H1 (cell line): ENCODE results near the gene NOC4L. TPM values are rescaled to one million over a fixed set of nuclear protein-coding genes. Genes with fewer than 3 reads are reported as not detected.

Source experiments
- CTCF ChIA-PET: fragments of 300-600 bp; sonication (Branson Sonifier 250); formaldehyde crosslinking; loops from one replicate; lab custom pipeline; 2021; ENCODE audit not compliant: partially characterized antibody; lab: Charles Lee
- POLR2A ChIA-PET: fragments of 300-600 bp; sonication (Branson Sonifier 250); formaldehyde crosslinking; loops from one replicate; lab custom pipeline; 2021; ENCODE audit warnings: inconsistent platforms; ENCODE audit not compliant: partially characterized antibody; lab: Charles Lee
- DNase-seq, 2 experiments: peaks; one replicate each; pipeline versions ENCODE4 v3.0.0 to v3.0.0-alpha.2; 2010 to 2022; ENCODE audit warnings: low spot score in 2 of 2, low read depth in 1 of 2, mixed read lengths in 1 of 2
- FAIRE-seq: peaks from 2 replicates; lab custom pipeline; 2011; peaks lifted over from hg19 to GRCh38; lab: Jason Lieb, UNC
- H2AFZ ChIP-seq: 2 replicates; pipeline ENCODE4 v1.8.1; 2012; ENCODE audit warnings: low read length, inconsistent platforms
- H2AK5ac ChIP-seq: 2 replicates; pipeline ENCODE4 v1.6.1; 2013; ENCODE audit warnings: low read depth, low read length
- H2BK120ac ChIP-seq: replicated peaks from 2 replicates; pipeline ENCODE3; 2013; ENCODE audit warnings: low read depth, low read length, inconsistent platforms
- H2BK12ac ChIP-seq: 2 replicates; pipeline ENCODE4 v1.6.1; 2013; ENCODE audit warnings: low read depth, low read length
- H2BK15ac ChIP-seq: 2 replicates; pipeline ENCODE4 v1.6.1; 2013; ENCODE audit warnings: low read length
- H2BK20ac ChIP-seq: 2 replicates; pipeline ENCODE4 v1.6.1; 2013; ENCODE audit warnings: low read length
- H2BK5ac ChIP-seq: 2 replicates; pipeline ENCODE4 v1.6.1; 2013; ENCODE audit warnings: low read depth, low read length
- H3K14ac ChIP-seq: 2 replicates; pipeline ENCODE4 v1.6.1; 2013; ENCODE audit warnings: inconsistent platforms; ENCODE audit not compliant: insufficient read length
- H3K18ac ChIP-seq: 2 replicates; pipeline ENCODE4 v1.6.1; 2013; ENCODE audit warnings: low read length; ENCODE audit errors: extremely low read depth
- H3K23ac ChIP-seq: 2 replicates; pipeline ENCODE4 v1.6.1; 2013; ENCODE audit warnings: inconsistent platforms; ENCODE audit not compliant: insufficient read length
- H3K23me2 ChIP-seq: 2 replicates; pipeline ENCODE4 v1.6.1; 2013; ENCODE audit warnings: low read depth, low read length
- H3K27ac ChIP-seq: 2 replicates; pipeline ENCODE4 v1.6.1; 2011; ENCODE audit warnings: low read depth, low read length, inconsistent platforms
- H3K27me3 ChIP-seq, 4 experiments: replicated peaks in 1 of 4; 1 replicate in 1 of 4; 2 replicates in 3 of 4; pipeline versions ENCODE4 v1.6.1 to v1.8.1; 2011 to 2013; ENCODE audit warnings: low read length in 3 of 4, mild to moderate bottlenecking in 3 of 4, inconsistent platforms in 2 of 4, mixed read lengths in 2 of 4, moderate library complexity in 1 of 4; ENCODE audit not compliant: control insufficient read depth in 3 of 4, insufficient read depth in 3 of 4; ENCODE audit errors: extremely low read depth in 1 of 4
- H3K36me3 ChIP-seq, 4 experiments: 2 replicates each; pipeline versions ENCODE4 v1.6.1 to v1.8.1; 2011 to 2013; ENCODE audit warnings: mild to moderate bottlenecking in 4 of 4, low read length in 3 of 4, moderate library complexity in 2 of 4, control low read depth in 1 of 4, inconsistent platforms in 1 of 4; ENCODE audit not compliant: insufficient read depth in 4 of 4, control insufficient read depth in 2 of 4
- H3K4ac ChIP-seq: replicated peaks from 2 replicates; pipeline ENCODE3; 2013; ENCODE audit warnings: low read length, low read depth, mixed read lengths, inconsistent platforms; ENCODE audit not compliant: insufficient read length
- H3K4me1 ChIP-seq, 4 experiments: replicated peaks in 1 of 4; 1 replicate in 1 of 4; 2 replicates in 3 of 4; pipeline versions ENCODE4 v1.6.1 to v1.8.1; 2011 to 2013; ENCODE audit warnings: low read length in 3 of 4, inconsistent platforms in 2 of 4, mixed read lengths in 1 of 4; ENCODE audit not compliant: insufficient read depth in 4 of 4, control insufficient read depth in 3 of 4
- H3K4me2 ChIP-seq, 2 experiments: 2 replicates each; pipeline versions ENCODE4 v1.6.1 to v1.8.1; 2011 to 2013; ENCODE audit warnings: low read depth in 2 of 2, low read length in 2 of 2, control low read depth in 1 of 2, inconsistent platforms in 1 of 2, mild to moderate bottlenecking in 1 of 2; ENCODE audit not compliant: insufficient read depth in 1 of 2
- H3K4me3 ChIP-seq, 4 experiments: fragments of 200-600, 300-600 bp in 1 of 4; sonication (generic), shearing (Covaris generic), sonication (Bioruptor Twin) in 1 of 4; 2 replicates each; pipeline versions ENCODE4 v1.5.1 to v1.8.1; 2011 to 2016; ENCODE audit warnings: low read length in 4 of 4, low read depth in 3 of 4, control low read depth in 2 of 4, inconsistent platforms in 2 of 4, mild to moderate bottlenecking in 2 of 4, mixed read lengths in 1 of 4, moderate library complexity in 1 of 4; ENCODE audit not compliant: insufficient read depth in 2 of 4; ENCODE audit errors: extremely low read depth in 1 of 4
- H3K56ac ChIP-seq: replicated peaks from 2 replicates; pipeline ENCODE3; 2013; ENCODE audit warnings: low read depth, mild to moderate bottlenecking, mixed read lengths, low read length, inconsistent platforms; ENCODE audit not compliant: insufficient read length
- H3K79me1 ChIP-seq: 2 replicates; pipeline ENCODE4 v1.6.1; 2013; ENCODE audit warnings: low read depth, low read length, control low read depth
- H3K79me2 ChIP-seq, 2 experiments: 2 replicates each; pipeline versions ENCODE4 v1.6.1 to v1.8.1; 2012 to 2013; ENCODE audit warnings: low read length in 2 of 2, mild to moderate bottlenecking in 2 of 2, inconsistent platforms in 1 of 2; ENCODE audit not compliant: insufficient read depth in 2 of 2, control insufficient read depth in 1 of 2
- H3K9ac ChIP-seq, 4 experiments: replicated peaks in 1 of 4; 1 replicate in 1 of 4; 2 replicates in 3 of 4; pipeline versions ENCODE4 v1.6.1 to v1.8.1; 2011 to 2013; ENCODE audit warnings: low read depth in 3 of 4, low read length in 3 of 4, control low read depth in 2 of 4, mild to moderate bottlenecking in 2 of 4, moderate library complexity in 2 of 4, inconsistent platforms in 1 of 4; ENCODE audit errors: extremely low read depth in 1 of 4
- H3K9me3 ChIP-seq, 2 experiments: 2 replicates each; pipeline versions ENCODE4 v1.6.1 to v1.8.1; 2012 to 2013; ENCODE audit warnings: mild to moderate bottlenecking in 2 of 2, moderate library complexity in 2 of 2, control low read depth in 1 of 2, inconsistent platforms in 1 of 2, low read depth in 1 of 2, low read length in 1 of 2, mixed read lengths in 1 of 2; ENCODE audit not compliant: insufficient read depth in 2 of 2
- H4K20me1 ChIP-seq, 2 experiments: replicated peaks in 1 of 2; 2 replicates each; pipeline versions ENCODE3 to v1.8.1; 2011 to 2013; ENCODE audit warnings: inconsistent platforms in 2 of 2, low read length in 2 of 2, mild to moderate bottlenecking in 1 of 2; ENCODE audit not compliant: insufficient read depth in 2 of 2, control insufficient read depth in 1 of 2
- H4K5ac ChIP-seq: 2 replicates; pipeline ENCODE4 v1.6.1; 2013; ENCODE audit warnings: low read length, low read depth, mixed read lengths, inconsistent platforms; ENCODE audit not compliant: insufficient read length
- H4K8ac ChIP-seq: 2 replicates; pipeline ENCODE4 v1.8.0; 2013; ENCODE audit warnings: mild to moderate bottlenecking, moderate library complexity, low read length, inconsistent platforms; ENCODE audit not compliant: insufficient read depth; ENCODE audit errors: extremely low read depth
- H4K91ac ChIP-seq: replicated peaks from 2 replicates; pipeline ENCODE3; 2013; ENCODE audit warnings: low read length, mixed read lengths, inconsistent platforms; ENCODE audit not compliant: insufficient read length
- CTCF ChIP-seq, 3 experiments: IDR thresholded peaks; 1 replicate in 2 of 3; 2 replicates in 1 of 3; pipeline versions ENCODE4 v1.5.1 to v1.6.1; 2011; ENCODE audit warnings: low read length in 3 of 3, mild to moderate bottlenecking in 3 of 3, inconsistent platforms in 2 of 3, low read depth in 1 of 3, moderate library complexity in 1 of 3; ENCODE audit not compliant: insufficient read depth in 1 of 3; ENCODE audit errors: control extremely low read depth in 1 of 3
- GABPA ChIP-seq: IDR thresholded peaks from 2 replicates; pipeline ENCODE4 v1.6.1; 2011; ENCODE audit warnings: mild to moderate bottlenecking, low read length, moderate library complexity, borderline replicate concordance; ENCODE audit not compliant: insufficient read depth
- JUN ChIP-seq: IDR thresholded peaks from 2 replicates; pipeline ENCODE4 v1.6.1; 2011; ENCODE audit warnings: low read depth, mild to moderate bottlenecking, improper control_type of control experiment, low read length
- MAX ChIP-seq: IDR thresholded peaks from 2 replicates; pipeline ENCODE4 v1.6.1; 2012; ENCODE audit warnings: inconsistent platforms
- POU5F1 ChIP-seq: IDR thresholded peaks from 2 replicates; pipeline ENCODE4 v1.6.1; 2011; ENCODE audit warnings: low read depth, mild to moderate bottlenecking, low read length, moderate library complexity
- SP2 ChIP-seq: IDR thresholded peaks from 2 replicates; pipeline ENCODE4 v1.6.1; 2012; ENCODE audit warnings: mild to moderate bottlenecking, low read length, inconsistent platforms
- SRF ChIP-seq: IDR thresholded peaks from 2 replicates; pipeline ENCODE4 v1.6.1; 2011; ENCODE audit warnings: mild to moderate bottlenecking, low read depth, low read length, moderate library complexity
- SUZ12 ChIP-seq: fragments of 200-600 bp; sonication (generic); IDR thresholded peaks from 2 replicates; pipeline ENCODE4 v1.6.1; 2012; ENCODE audit warnings: mild to moderate bottlenecking, inconsistent platforms, low read length, moderate library complexity, mixed read lengths
- TEAD4 ChIP-seq: IDR thresholded peaks from 2 replicates; pipeline ENCODE4 v1.6.1; 2012; ENCODE audit warnings: low read depth, low read length, inconsistent platforms, mixed read lengths
- WGBS, 2 experiments: shearing (Covaris generic) in 1 of 2; methylation state at CpG; one replicate each; pipeline versions ENCODE4 v1.1.6 to v1.1.7; 2013 to 2015; ENCODE audit warnings: low lambda C conversion rate in 2 of 2, mixed read lengths in 2 of 2, inconsistent platforms in 1 of 2, low coverage in 1 of 2, missing lambda C conversion rate in 1 of 2; ENCODE audit not compliant: insufficient replicate concordance in 2 of 2, insufficient coverage in 1 of 2, insufficient read length in 1 of 2; ENCODE audit errors: extremely low coverage in 1 of 2, missing lambda C conversion rate in 1 of 2; 5-methylcytosine and 5-hydroxymethylcytosine counted together
- polyA plus RNA-seq, 7 experiments: library from polyadenylated mRNA; depleted of rRNA in 3 of 7; stranded (reverse) in 5 of 7; unstranded in 2 of 7; fragments of >200 nt in 5 of 7; fragments of 200-250 nt in 2 of 7; gene quantifications; 1 replicate in 5 of 7; 2 replicates in 1 of 7; 4 replicates in 1 of 7; pipeline versions ENCODE4 v1.2.1 to v1.2.3, GENCODE V29; 2011 to 2013; ENCODE audit warnings: missing spikeins in 2 of 7, mixed read lengths in 2 of 7
- total RNA-seq: library from RNA; stranded (reverse); fragmentation: NEBNext Ultra II Directional; extraction: Animal tissue kit (Norgen Biotek cat#: 25700); gene quantifications from 2 replicates; pipeline ENCODE4 v1.2.1, GENCODE V29; 2021

NOC4L gene
- total and polyA plus RNA-seq, 2 of the 8 experiments (the other 6 are each of a cell fraction or from before 2014, with no cell fraction given), result 26.8 to 40.3 TPM

DNA sequence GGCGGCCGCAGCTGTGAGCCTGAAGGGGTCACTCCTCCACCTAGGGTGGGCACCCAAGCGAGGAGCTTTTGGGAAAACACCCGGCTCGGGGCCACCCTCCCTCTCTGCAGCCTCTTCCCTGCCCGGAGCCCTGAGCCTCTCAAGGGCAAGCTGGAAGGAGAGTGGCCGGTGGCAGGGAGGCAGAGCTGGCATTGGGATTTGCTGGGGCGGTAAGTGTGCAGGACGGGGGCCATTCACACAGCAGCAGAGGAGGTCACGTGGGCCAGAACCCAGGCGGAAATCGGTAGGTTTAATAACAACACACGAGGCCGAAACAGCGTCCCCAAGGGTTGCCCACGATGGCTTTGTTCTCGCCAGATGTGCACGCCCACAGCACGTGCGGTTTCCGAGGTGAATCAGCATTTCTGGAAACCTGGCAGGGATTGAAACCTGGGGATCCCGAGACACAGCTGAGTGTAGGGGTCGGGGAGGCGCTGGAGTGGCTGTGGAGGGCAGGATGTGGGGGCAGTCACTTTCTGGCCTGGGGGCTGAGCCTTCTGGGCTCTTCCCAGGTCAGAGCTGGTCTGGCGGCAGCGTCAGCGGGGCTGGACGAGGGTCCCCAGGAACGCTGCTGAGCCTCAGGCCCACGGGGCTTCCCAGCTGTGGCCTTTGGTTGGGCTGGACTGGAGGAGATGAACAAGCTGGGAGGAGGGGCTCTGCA, 23.5 kb downstream of the NOC4L start:
- peaks cover 0 to 11% of the 10 kb centered on the region in 2 experiments for H4K20me1 ChIP-seq
- H2AK5ac ChIP-seq, result no peak overlapping the region
- no peak overlapping the region for H3K18ac ChIP-seq
- FAIRE-seq, result no peak
- peaks cover 15% of the 10 kb centered on the region; the same call in 1 of the 2 replicates for H3K23me2 ChIP-seq
- no peaks in the 10 kb centered on the region; a peak in 1 of 7 replicates for H3K4me1 ChIP-seq
- no peak overlapping the region for H3K9ac ChIP-seq
- H2AFZ ChIP-seq, result no peak overlapping the region
- peaks cover 0 to 12% (median 8%) of the 10 kb centered on the region in 4 experiments; a peak in 4 of 7 replicates for H3K27me3 ChIP-seq
- no peak overlapping the region for H2BK120ac ChIP-seq
- TF ChIP-seq CTCF (IDR thresholded peaks at IDR 0.05; ENCODE audit: control extremely low read depth in 1 of 3, insufficient read depth in 1 of 3, low read depth in 1 of 3, low read length in 3 of 3), result no peak
- no peak for TF ChIP-seq MAX
- TF ChIP-seq POU5F1, result no peak
- no peak for TF ChIP-seq GABPA
- TF ChIP-seq TEAD4, result no peak
- TF ChIP-seq JUN, result no peak
- TF ChIP-seq SP2, result no peak
- no peak for TF ChIP-seq SRF
- TF ChIP-seq SUZ12, result no peak
- H3K4ac ChIP-seq, result no peak overlapping the region
- H3K27ac ChIP-seq, result no peak overlapping the region
- H3K14ac ChIP-seq, result no peak overlapping the region
- no peak overlapping the region for H4K8ac ChIP-seq
- no peak overlapping the region for H2BK12ac ChIP-seq
- H3K36me3 ChIP-seq, result no peaks in the 10 kb centered on the region
- CTCF ChIA-PET, result interaction anchor here (0.9 to 1.4 kb wide), 5 partner anchors 11 to 247 kb away, joined by 3 to 4 read pairs (median 4); no protein-coding TSS in a partner anchor
- no peak overlapping the region for H3K56ac ChIP-seq
- H2BK20ac ChIP-seq, result no peak overlapping the region
- H3K9me3 ChIP-seq, result no peaks in the 10 kb centered on the region
- H3K23ac ChIP-seq, result no peak overlapping the region
- H3K79me1 ChIP-seq, result no peaks in the 10 kb centered on the region
- POLR2A ChIA-PET, result interaction anchor here (0.6 to 1.5 kb wide), 5 partner anchors 12 to 202 kb away, joined by 3 read pairs; no protein-coding TSS in a partner anchor
- H3K4me2 ChIP-seq, result no peak overlapping the region
- no peak for DNase-seq
- no peak overlapping the region for H2BK5ac ChIP-seq
- H2BK15ac ChIP-seq, result no peak overlapping the region
- no peak overlapping the region for H4K91ac ChIP-seq
- 89% methylated on average over 29 of the region's 30 CpGs; no CpG with 5 or more reads in 1 of the 2 experiments for WGBS, 2 experiments
- H3K79me2 ChIP-seq, result no peaks in the 10 kb centered on the region
- H4K5ac ChIP-seq, result no peak overlapping the region
- H3K4me3 ChIP-seq, result no peak overlapping the region
